ENCODE data around the gene NPHP1. TPM values are rescaled to one million over a fixed set of nuclear protein-coding genes. Genes with fewer than 3 reads are reported as not detected.

NPHP1 gene
- total RNA-seq (2022; extraction: Qiagen RNA extraction; ENCODE audit: low read depth), result 8.0 to 10.3 TPM (median 8.9 TPM) in 5 replicates

GRCh38 chr2:110204408-110205385, at the start of gene NPHP1:
Gene NPHP1 (minus strand): TSS chr2:110205013. CDS start chr2:110204968, 45 bp downstream.

GRCh38 chr2:110211938-110212858, 7.4 kb upstream of the NPHP1 start, which contains the start of gene MTLN:
Gene MTLN (minus strand): TSS chr2:110212547. CDS start chr2:110212525, 22 bp downstream.

GRCh38 chr2:110115291-110116032, 89.4 kb downstream of the NPHP1 start, which contains the start of gene MALL:
Gene MALL (minus strand): TSS chr2:110115822. CDS start chr2:110115792, 30 bp downstream.

Other genes with a start within 250 kb of the NPHP1 start
- gene MALL, start 89.2 kb downstream of the NPHP1 start, total RNA-seq (2022; extraction: Qiagen RNA extraction; ENCODE audit: low read depth), result 130 to 155 TPM (median 137 TPM) in 5 replicates
- gene MTLN, start 7.5 kb upstream of the NPHP1 start, total RNA-seq (2022; extraction: Qiagen RNA extraction; ENCODE audit: low read depth), result 99.1 to 138 TPM (median 126 TPM) in 5 replicates